Endodermal cell (in vitro differentiated cells): ENCODE data around the gene NKG7. TPM values are rescaled to one million over a fixed set of nuclear protein-coding genes. Genes with fewer than 3 reads are reported as not detected.

Source experiments
- DNase-seq: peaks from one replicate; pipeline ENCODE4 v3.0.0-alpha.2; 2017
- H3K27ac ChIP-seq: 2 replicates; pipeline ENCODE4 v1.5.1; 2013; ENCODE audit warnings: mild to moderate bottlenecking, low read depth, low read length, moderate library complexity
- H3K27me3 ChIP-seq: 2 replicates; pipeline ENCODE4 v1.6.1; 2013; ENCODE audit warnings: mild to moderate bottlenecking, low read length, moderate library complexity; ENCODE audit not compliant: insufficient read depth, control insufficient read depth, poor library complexity, severe bottlenecking
- H3K36me3 ChIP-seq: 2 replicates; pipeline ENCODE4 v1.7.0; 2013; ENCODE audit warnings: mild to moderate bottlenecking, low read length, moderate library complexity; ENCODE audit not compliant: control insufficient read depth, insufficient read depth
- H3K4me1 ChIP-seq: one replicate; pipeline ENCODE4 v1.7.0; 2013; ENCODE audit warnings: low read length; ENCODE audit not compliant: control insufficient read depth, insufficient read depth
- H3K4me3 ChIP-seq: 2 replicates; pipeline ENCODE4 v1.5.1; 2013; ENCODE audit warnings: mild to moderate bottlenecking, low read length, moderate library complexity
- H3K9ac ChIP-seq: 2 replicates; pipeline ENCODE4 v1.6.1; 2013; ENCODE audit warnings: mild to moderate bottlenecking, low read length, moderate library complexity; ENCODE audit not compliant: poor library complexity, severe bottlenecking; ENCODE audit errors: extremely low read depth
- H3K9me3 ChIP-seq: 2 replicates; pipeline ENCODE4 v1.6.1; 2013; ENCODE audit warnings: mild to moderate bottlenecking, low read length, moderate library complexity; ENCODE audit not compliant: control insufficient read depth
- H3K27ac Mint-ChIP-seq: 2 replicates; pipeline ENCODE4 v1.8.0; 2020; ENCODE audit warnings: mixed read lengths
- H3K27me3 Mint-ChIP-seq: 2 replicates; pipeline ENCODE4 v1.8.0; 2021; ENCODE audit warnings: mild to moderate bottlenecking, mixed read lengths; ENCODE audit not compliant: insufficient read depth
- H3K36me3 Mint-ChIP-seq: 2 replicates; pipeline ENCODE4 v1.8.0; 2020; ENCODE audit warnings: low read depth, mixed read lengths
- H3K4me1 Mint-ChIP-seq: 2 replicates; pipeline ENCODE4 v1.8.0; 2020; ENCODE audit warnings: mixed read lengths
- H3K4me3 Mint-ChIP-seq: 2 replicates; pipeline ENCODE4 v1.8.0; 2020; ENCODE audit warnings: mild to moderate bottlenecking, moderate library complexity, mixed read lengths
- H3K9me3 Mint-ChIP-seq: 2 replicates; pipeline ENCODE4 v1.8.0; 2020; ENCODE audit warnings: mild to moderate bottlenecking, mixed read lengths
- CTCF ChIP-seq: fragments of 200-600 bp; sonication (generic); conservative IDR thresholded peaks from 2 replicates; pipeline ENCODE4 v1.5.0; 2021; ENCODE audit warnings: antibody characterized with exemption, mild to moderate bottlenecking
- WGBS, 2 experiments: methylation state at CpG; one replicate each; pipeline versions ENCODE4 v1.1.5 to v1.1.7; 2013; ENCODE audit warnings: missing lambda C conversion rate in 2 of 2, mixed read lengths in 1 of 2; ENCODE audit not compliant: insufficient coverage in 1 of 2, insufficient read length in 1 of 2; 5-methylcytosine and 5-hydroxymethylcytosine counted together
- total RNA-seq, 2 donors: library from RNA; stranded (reverse); fragmentation: NEBNext Ultra II Directional in 1 of 2; extraction: Animal tissue kit (Norgen Biotek cat#: 25700) in 1 of 2; gene quantifications; 2 replicates in 1 of 2; 3 replicates in 1 of 2; pipeline ENCODE4 v1.2.1, GENCODE V29; 2021

The NKG7 gene
- total RNA-seq, 2 donors from 2014 or later = not detected

- H3K27me3 ChIP-seq = no peaks in the 10 kb centered on the region
- WGBS, 2 experiments = 0 to 1% methylated on average over 5 to 64 of the region's 64 CpGs
- Mint-ChIP-seq H3K4me3 (peak overlapping the region; percentile 99), H3K27me3 (peaks cover 5% of the 10 kb centered on the region), H3K4me1 (peaks cover 31% of the 10 kb centered on the region), H3K27ac (peak overlapping the region; percentile 99), H3K36me3 (no peaks in the 10 kb centered on the region), H3K9me3 (no peaks in the 10 kb centered on the region)
- H3K9me3 ChIP-seq = no peaks in the 10 kb centered on the region
- H3K9ac ChIP-seq = peak overlapping the region; percentile 86
- H3K27ac ChIP-seq = peak overlapping the region; percentile 96
- peaks cover 17% of the 10 kb centered on the region for H3K4me1 ChIP-seq
- H3K36me3 ChIP-seq = no peaks in the 10 kb centered on the region
- peak; percentile 100 for DNase-seq
- TF ChIP-seq CTCF = no peak
- H3K4me3 ChIP-seq = peak overlapping the region; percentile 94
Measured at GRCh38 chr19:51367565-51368365, 4.7 kb downstream of the NKG7 start.

- H3K9me3 ChIP-seq = no peaks in the 10 kb centered on the region
- no peaks in the 10 kb centered on the region for H3K36me3 Mint-ChIP-seq
- H3K27ac ChIP-seq = peak overlapping the region; percentile 78
- 0% methylated on average over 3 to 15 of the region's 15 CpGs for WGBS, 2 experiments
- peak overlapping the region; percentile 94 for H3K4me3 ChIP-seq
- H3K27me3 Mint-ChIP-seq = peaks cover 4% of the 10 kb centered on the region
- peak overlapping the region; percentile 86 for H3K9ac ChIP-seq
- H3K4me3 Mint-ChIP-seq = peak overlapping the region; percentile 99
- peaks cover 36% of the 10 kb centered on the region for H3K4me1 Mint-ChIP-seq
- H3K9me3 Mint-ChIP-seq = no peaks in the 10 kb centered on the region
- no peaks in the 10 kb centered on the region for H3K36me3 ChIP-seq
- H3K27me3 ChIP-seq = no peaks in the 10 kb centered on the region
- TF ChIP-seq CTCF = no peak
- H3K4me1 ChIP-seq = peaks cover 17% of the 10 kb centered on the region
- H3K27ac Mint-ChIP-seq = peak overlapping the region; percentile 99
- no peak for DNase-seq
Measured at GRCh38 chr19:51367255-51367564, 5.2 kb downstream of the NKG7 start.

GRCh38 chr19:51366389-51367254, 5.8 kb downstream of the NKG7 start:
- H3K4me1 ChIP-seq = peaks cover 17% of the 10 kb centered on the region
- Mint-ChIP-seq H3K4me3 (peak overlapping the region; percentile 99), H3K27me3 (peaks cover 4% of the 10 kb centered on the region), H3K4me1 (peaks cover 39% of the 10 kb centered on the region), H3K27ac (peak overlapping the region; percentile 99), H3K9me3 (no peaks in the 10 kb centered on the region), H3K36me3 (no peaks in the 10 kb centered on the region)
- H3K36me3 ChIP-seq = no peaks in the 10 kb centered on the region
- 0% methylated on average over 28 to 54 of the region's 54 CpGs for WGBS, 2 experiments
- DNase-seq = peak; percentile 100
- H3K9me3 ChIP-seq = no peaks in the 10 kb centered on the region
- peak overlapping the region; percentile 86 for H3K9ac ChIP-seq
- H3K4me3 ChIP-seq = peak overlapping the region; percentile 94
- no peaks in the 10 kb centered on the region for H3K27me3 ChIP-seq
- no peak for TF ChIP-seq CTCF
- H3K27ac ChIP-seq = peak overlapping the region; percentile 78
